ENCODE data around the gene IL32. TPM values are rescaled to one million over a fixed set of nuclear protein-coding genes. Genes with fewer than 3 reads are reported as not detected.

The IL32 gene
- total and polyA plus RNA-seq, 8 donors: 59.4 to 310 (median 65.5) TPM

DNA sequence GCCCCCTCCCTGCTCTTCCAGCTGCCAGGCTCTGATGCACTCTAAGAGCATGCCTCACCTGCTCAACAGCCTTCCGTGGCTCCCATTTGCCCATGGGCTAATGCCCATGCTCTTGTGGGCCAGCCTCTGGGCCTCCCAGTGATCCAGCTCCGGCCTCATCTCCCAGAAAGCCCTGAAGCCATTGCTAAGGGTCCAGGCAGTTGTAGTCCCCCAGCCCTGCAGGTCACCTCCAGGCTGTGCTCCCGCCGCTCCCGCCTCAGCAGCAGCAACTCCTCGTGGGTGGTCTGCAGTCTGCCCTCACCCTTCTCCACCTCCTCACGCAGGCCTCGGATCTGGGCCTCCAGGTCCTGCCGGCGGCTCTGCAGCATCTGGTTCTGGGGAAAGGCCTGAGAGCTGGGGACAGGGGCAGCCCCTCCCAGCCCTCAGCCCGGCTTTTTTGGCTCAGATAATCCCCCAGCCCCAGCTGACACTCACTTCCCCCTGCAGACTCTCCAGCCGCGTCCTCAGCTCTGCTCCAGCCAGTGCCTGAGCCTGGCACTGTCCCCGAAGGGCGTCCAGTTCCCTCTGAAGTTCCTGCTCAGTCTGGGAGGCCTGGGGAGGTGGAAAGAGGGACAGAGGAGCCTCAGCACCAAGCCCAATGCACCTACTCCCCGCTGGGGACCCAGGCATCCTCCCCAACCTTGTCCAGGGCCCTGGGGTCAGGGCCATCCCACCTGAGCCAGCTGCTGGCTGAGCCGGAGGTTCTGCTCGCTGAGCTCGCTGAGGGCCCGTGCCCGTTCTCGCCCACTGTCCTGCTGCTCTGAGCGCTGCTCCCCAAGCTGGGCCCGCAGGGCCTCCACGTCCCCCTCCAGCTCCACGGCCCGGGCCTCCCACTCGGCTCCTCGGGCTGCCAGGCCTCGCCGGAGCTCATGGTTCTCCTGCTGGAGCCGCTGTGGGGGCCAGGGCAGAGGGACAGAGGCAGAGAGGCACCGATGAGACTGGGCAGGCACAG, 34.9 kb upstream of the IL32 start:
- ATAC-seq: no peak
- H3K36me3 ChIP-seq: peaks cover 0 to 20% of the 10 kb centered on the region in 2 donors
- DNase-seq: no peak
- no peak overlapping the region for H3K27ac ChIP-seq
- H3K4me1 ChIP-seq: peaks cover 0 to 29% of the 10 kb centered on the region in 2 donors
- no peaks in the 10 kb centered on the region for H3K9me3 ChIP-seq
- intact Hi-C loops (cut with DNase I): no loop called here
- TF ChIP-seq CTCF (IDR thresholded peaks at IDR 0.05): no peak
- no peak overlapping the region for H3K4me3 ChIP-seq
- H3K27me3 ChIP-seq: peaks cover 35 to 73% of the 10 kb centered on the region in 2 donors

- Histone ChIP-seq H3K9me3 (no peaks in the 10 kb centered on the region), H3K36me3 (no peaks in the 10 kb centered on the region), H3K4me1 (peaks cover 0 to 43% of the 10 kb centered on the region in 2 donors), H3K27ac (no peak overlapping the region), H3K4me3 (no peak overlapping the region), H3K27me3 (peaks cover 55 to 94% of the 10 kb centered on the region in 2 donors)
- ATAC-seq (no peak), DNase-seq (no peak)
- no peak for TF ChIP-seq CTCF (IDR thresholded peaks at IDR 0.05)
- intact Hi-C loops (cut with DNase I): no loop called here
Observed at GRCh38 chr16:3032624-3033023, 32.8 kb upstream of the IL32 start.

GRCh38 chr16:3035289-3035971, 30.0 kb upstream of the IL32 start:
- no peaks in the 10 kb centered on the region for H3K36me3 ChIP-seq
- peak in 1 of 4 donors; percentile 58 for DNase-seq
- ATAC-seq: no peak
- intact Hi-C loops (cut with DNase I): no loop called here
- no peak for TF ChIP-seq CTCF (IDR thresholded peaks at IDR 0.05)
- H3K4me1 ChIP-seq: peaks cover 0 to 19% of the 10 kb centered on the region in 2 donors
- H3K27me3 ChIP-seq: peaks cover 54 to 100% of the 10 kb centered on the region in 2 donors
- H3K9me3 ChIP-seq: no peaks in the 10 kb centered on the region
- H3K27ac ChIP-seq: no peak overlapping the region
- peak overlapping the region in 1 of 2 donors; percentile 40 for H3K4me3 ChIP-seq

- H3K27me3 ChIP-seq: peaks cover 49 to 100% of the 10 kb centered on the region in 2 donors
- intact Hi-C loops (cut with DNase I): no loop called here
- no peak overlapping the region for H3K27ac ChIP-seq
- H3K9me3 ChIP-seq: no peaks in the 10 kb centered on the region
- no peak for TF ChIP-seq CTCF (IDR thresholded peaks at IDR 0.05)
- DNase-seq (peak in 1 of 4 donors; percentile 90), ATAC-seq (peak; percentile 59)
- H3K36me3 ChIP-seq: no peaks in the 10 kb centered on the region
- H3K4me3 ChIP-seq: peak overlapping the region; percentile 34 to 40
- peaks cover 0 to 19% of the 10 kb centered on the region in 2 donors for H3K4me1 ChIP-seq
Observed at GRCh38 chr16:3035972-3036725, 29.3 kb upstream of the IL32 start.
